ENCODE measurements around the gene PHAF1.
A peak's percentile ranks its signal among the peaks of the same experiment; 100 is the strongest.

Gene PHAF1

GRCh38 chr16:67089101-67089500, 20.6 kb upstream of the PHAF1 start:
- CTCF ChIA-PET = interaction anchor here (1.2 kb wide), 1 partner anchor 61 kb away, joined by 3 read pairs; the partner anchor contains the start of gene CBFB
- DNase-seq = no peak
- Histone ChIP-seq H3K9me3 (ENCODE audit: control extremely low read depth in 1 of 5, control insufficient read depth in 4 of 5, insufficient read depth in 2 of 5, low read depth in 1 of 5, low read length in 4 of 5) (no peaks in the 10 kb centered on the region), H3K4me1 (ENCODE audit: control extremely low read depth in 1 of 4, control insufficient read depth in 4 of 4, insufficient read depth in 4 of 4, low read length in 3 of 4) (peaks cover 0 to 9% (median 0%) of the 10 kb centered on the region in 4 experiments), H3K4me3 (ENCODE audit: control insufficient read depth in 1 of 7, extremely low read depth in 1 of 7, insufficient read depth in 4 of 7, low read depth in 2 of 7, low read length in 6 of 7) (no peak overlapping the region), H3K27ac (ENCODE audit: insufficient read depth in 1 of 2, low read depth in 1 of 2, low read length in 2 of 2, poor library complexity in 1 of 2, severe bottlenecking in 2 of 2) (peak overlapping the region in 1 of 2 experiments; percentile 44), H3K27me3 (replicated peaks in 2 of 5; ENCODE audit: control insufficient read depth in 4 of 5, insufficient read depth in 5 of 5, low read length in 4 of 5) (no peaks in the 10 kb centered on the region), H3K36me3 (ENCODE audit: control insufficient read depth in 4 of 4, insufficient read depth in 4 of 4, low read length in 3 of 4) (peaks cover 0 to 16% (median 9%) of the 10 kb centered on the region in 4 experiments)
- POLR2A ChIA-PET = no interaction called here

GRCh38 chr16:67091906-67092566, 17.7 kb upstream of the PHAF1 start:
- Histone ChIP-seq H3K27ac (ENCODE audit: insufficient read depth in 1 of 2, low read depth in 1 of 2, low read length in 2 of 2, poor library complexity in 1 of 2, severe bottlenecking in 2 of 2) (no peak overlapping the region), H3K4me3 (ENCODE audit: control insufficient read depth in 1 of 7, extremely low read depth in 1 of 7, insufficient read depth in 4 of 7, low read depth in 2 of 7, low read length in 6 of 7) (no peak overlapping the region), H3K4me1 (ENCODE audit: control extremely low read depth in 1 of 4, control insufficient read depth in 4 of 4, insufficient read depth in 4 of 4, low read length in 3 of 4) (peaks cover 0 to 9% (median 0%) of the 10 kb centered on the region in 4 experiments), H3K36me3 (ENCODE audit: control insufficient read depth in 4 of 4, insufficient read depth in 4 of 4, low read length in 3 of 4) (peaks cover 0 to 13% (median 5%) of the 10 kb centered on the region in 4 experiments), H3K9me3 (ENCODE audit: control extremely low read depth in 1 of 5, control insufficient read depth in 4 of 5, insufficient read depth in 2 of 5, low read depth in 1 of 5, low read length in 4 of 5) (no peaks in the 10 kb centered on the region), H3K27me3 (replicated peaks in 2 of 5; ENCODE audit: control insufficient read depth in 4 of 5, insufficient read depth in 5 of 5, low read length in 4 of 5) (no peaks in the 10 kb centered on the region)
- ChIA-PET CTCF (interaction anchor here (3.5 kb wide), 1 partner anchor 9 kb away, joined by 12 read pairs; no protein-coding TSS in a partner anchor), POLR2A (no interaction called here)
- DNase-seq = no peak
- WGBS (ENCODE audit: insufficient coverage) = 97% methylated on average over 4 of the region's 4 CpGs

GRCh38 chr16:67093098-67093726, 16.5 kb upstream of the PHAF1 start:
- ChIA-PET POLR2A (no interaction called here), CTCF (interaction anchor here (0.9 to 3.5 kb wide), 5 partner anchors 8 to 116 kb away, joined by 3 to 12 read pairs (median 3); no protein-coding TSS in a partner anchor)
- Histone ChIP-seq H3K36me3 (ENCODE audit: control insufficient read depth in 4 of 4, insufficient read depth in 4 of 4, low read length in 3 of 4) (peaks cover 0 to 11% (median 5%) of the 10 kb centered on the region in 4 experiments), H3K9me3 (ENCODE audit: control extremely low read depth in 1 of 5, control insufficient read depth in 4 of 5, insufficient read depth in 2 of 5, low read depth in 1 of 5, low read length in 4 of 5) (no peaks in the 10 kb centered on the region), H3K4me3 (ENCODE audit: control insufficient read depth in 1 of 7, extremely low read depth in 1 of 7, insufficient read depth in 4 of 7, low read depth in 2 of 7, low read length in 6 of 7) (no peak overlapping the region), H3K4me1 (ENCODE audit: control extremely low read depth in 1 of 4, control insufficient read depth in 4 of 4, insufficient read depth in 4 of 4, low read length in 3 of 4) (peaks cover 0 to 9% (median 0%) of the 10 kb centered on the region in 4 experiments), H3K27me3 (replicated peaks in 2 of 5; ENCODE audit: control insufficient read depth in 4 of 5, insufficient read depth in 5 of 5, low read length in 4 of 5) (no peaks in the 10 kb centered on the region), H3K27ac (ENCODE audit: insufficient read depth in 1 of 2, low read depth in 1 of 2, low read length in 2 of 2, poor library complexity in 1 of 2, severe bottlenecking in 2 of 2) (no peak overlapping the region)
- no CpG with 5 or more reads among the region's 4 CpGs for WGBS (ENCODE audit: insufficient coverage)
- DNase-seq = no peak

GRCh38 chr16:67098599-67098998, 11.1 kb upstream of the PHAF1 start:
- H3K4me1 ChIP-seq (ENCODE audit: control extremely low read depth in 1 of 4, control insufficient read depth in 4 of 4, insufficient read depth in 4 of 4, low read length in 3 of 4) = no peaks in the 10 kb centered on the region
- no peaks in the 10 kb centered on the region for H3K9me3 ChIP-seq (ENCODE audit: control extremely low read depth in 1 of 5, control insufficient read depth in 4 of 5, insufficient read depth in 2 of 5, low read depth in 1 of 5, low read length in 4 of 5)
- no peak overlapping the region for H3K4me3 ChIP-seq (ENCODE audit: control insufficient read depth in 1 of 7, extremely low read depth in 1 of 7, insufficient read depth in 4 of 7, low read depth in 2 of 7, low read length in 6 of 7)
- peak overlapping the region in 1 of 2 experiments; percentile 43 for H3K27ac ChIP-seq (ENCODE audit: insufficient read depth in 1 of 2, low read depth in 1 of 2, low read length in 2 of 2, poor library complexity in 1 of 2, severe bottlenecking in 2 of 2)
- peaks cover 5 to 21% (median 9%) of the 10 kb centered on the region in 4 experiments for H3K36me3 ChIP-seq (ENCODE audit: control insufficient read depth in 4 of 4, insufficient read depth in 4 of 4, low read length in 3 of 4)
- no CpG with 5 or more reads among the region's 2 CpGs for WGBS (ENCODE audit: insufficient coverage)
- POLR2A ChIA-PET = interaction anchor here (1.0 kb wide), 1 partner anchor 110 kb away, joined by 3 read pairs; no protein-coding TSS in a partner anchor
- CTCF ChIA-PET = interaction anchor here (0.9 to 13.4 kb wide), 9 partner anchors 8 to 121 kb away, joined by 3 to 206 read pairs (median 3); partner anchors contain the start of gene B3GNT9
- DNase-seq = no peak
- no peaks in the 10 kb centered on the region for H3K27me3 ChIP-seq (replicated peaks in 2 of 5; ENCODE audit: control insufficient read depth in 4 of 5, insufficient read depth in 5 of 5, low read length in 4 of 5)

GRCh38 chr16:67100569-67101310, 9.0 kb upstream of the PHAF1 start:
- H3K4me3 ChIP-seq (ENCODE audit: control insufficient read depth in 1 of 7, extremely low read depth in 1 of 7, insufficient read depth in 4 of 7, low read depth in 2 of 7, low read length in 6 of 7) = no peak overlapping the region
- 100% methylated on average over 1 of the region's 1 CpG for WGBS (ENCODE audit: insufficient coverage)
- DNase-seq = peak; percentile 56 to 77 (median 74)
- no peaks in the 10 kb centered on the region for H3K9me3 ChIP-seq (ENCODE audit: control extremely low read depth in 1 of 5, control insufficient read depth in 4 of 5, insufficient read depth in 2 of 5, low read depth in 1 of 5, low read length in 4 of 5)
- no peak overlapping the region for H3K27ac ChIP-seq (ENCODE audit: insufficient read depth in 1 of 2, low read depth in 1 of 2, low read length in 2 of 2, poor library complexity in 1 of 2, severe bottlenecking in 2 of 2)
- ChIA-PET POLR2A (no interaction called here), CTCF (interaction anchor here (0.7 to 13.4 kb wide), 39 partner anchors 8 to 206 kb away, joined by 3 to 206 read pairs (median 4); partner anchors contain the start of genes B3GNT9, CES3 and CES4A)
- peaks cover 0 to 7% (median 3%) of the 10 kb centered on the region in 4 experiments for H3K4me1 ChIP-seq (ENCODE audit: control extremely low read depth in 1 of 4, control insufficient read depth in 4 of 4, insufficient read depth in 4 of 4, low read length in 3 of 4)
- H3K27me3 ChIP-seq (replicated peaks in 2 of 5; ENCODE audit: control insufficient read depth in 4 of 5, insufficient read depth in 5 of 5, low read length in 4 of 5) = no peaks in the 10 kb centered on the region
- peaks cover 3 to 21% (median 9%) of the 10 kb centered on the region in 4 experiments for H3K36me3 ChIP-seq (ENCODE audit: control insufficient read depth in 4 of 4, insufficient read depth in 4 of 4, low read length in 3 of 4)

- no peak for DNase-seq
- Histone ChIP-seq H3K27ac (ENCODE audit: insufficient read depth in 1 of 2, low read depth in 1 of 2, low read length in 2 of 2, poor library complexity in 1 of 2, severe bottlenecking in 2 of 2) (no peak overlapping the region), H3K27me3 (replicated peaks in 2 of 5; ENCODE audit: control insufficient read depth in 4 of 5, insufficient read depth in 5 of 5, low read length in 4 of 5) (no peaks in the 10 kb centered on the region), H3K9me3 (ENCODE audit: control extremely low read depth in 1 of 5, control insufficient read depth in 4 of 5, insufficient read depth in 2 of 5, low read depth in 1 of 5, low read length in 4 of 5) (no peaks in the 10 kb centered on the region), H3K4me3 (ENCODE audit: control insufficient read depth in 1 of 7, extremely low read depth in 1 of 7, insufficient read depth in 4 of 7, low read depth in 2 of 7, low read length in 6 of 7) (no peak overlapping the region), H3K36me3 (ENCODE audit: control insufficient read depth in 4 of 4, insufficient read depth in 4 of 4, low read length in 3 of 4) (peaks cover 3 to 21% (median 9%) of the 10 kb centered on the region in 4 experiments), H3K4me1 (ENCODE audit: control extremely low read depth in 1 of 4, control insufficient read depth in 4 of 4, insufficient read depth in 4 of 4, low read length in 3 of 4) (peaks cover 0 to 7% (median 3%) of the 10 kb centered on the region in 4 experiments)
- 100% methylated on average over 1 of the region's 4 CpGs for WGBS (ENCODE audit: insufficient coverage)
- POLR2A ChIA-PET = no interaction called here
- CTCF ChIA-PET = interaction anchor here (0.6 to 13.4 kb wide), 36 partner anchors 9 to 206 kb away, joined by 3 to 206 read pairs (median 4); partner anchors contain the start of genes B3GNT9, FBXL8 and TRADD
These were observed 8.2 kb upstream of the PHAF1 start for GRCh38 chr16:67101311-67102082.

Data from common myeloid progenitor, CD34-positive (primary cell).